Measurements from ENCODE around the gene NOVA1. TPM values are rescaled to one million over a fixed set of nuclear protein-coding genes. Genes with fewer than 3 reads are reported as not detected.

The NOVA1 gene
- total RNA-seq, 1 donor from 2014 or later: 1.7 TPM

DNA sequence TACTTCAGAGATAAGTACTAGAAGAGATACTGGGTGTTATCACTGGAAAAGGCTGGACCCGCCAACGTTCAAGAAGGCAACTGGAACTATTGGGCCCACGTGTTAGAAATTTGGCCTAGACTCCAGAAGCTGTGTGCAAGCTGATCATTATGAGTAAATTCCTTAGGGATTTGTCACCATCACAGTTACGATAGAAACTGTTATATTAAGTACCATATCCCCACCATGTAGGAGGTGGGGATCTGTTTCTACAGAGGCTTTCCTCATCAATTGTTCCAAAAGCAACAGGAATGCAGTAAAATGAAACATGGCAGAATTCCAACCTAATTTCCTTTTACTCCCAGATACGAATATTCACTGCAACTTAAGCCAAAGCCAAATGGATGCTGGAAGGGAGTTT lies 170.7 kb downstream of the NOVA1 start:
- Histone ChIP-seq H3K4me3 (ENCODE audit: low read depth, low read length) (no peak overlapping the region), H3K36me3 (ENCODE audit: control insufficient read depth, insufficient read depth, low read length) (no peaks in the 10 kb centered on the region), H3K27me3 (ENCODE audit: control insufficient read depth, insufficient read depth, low read length) (no peaks in the 10 kb centered on the region)
- TF ChIP-seq, protein P1, sequence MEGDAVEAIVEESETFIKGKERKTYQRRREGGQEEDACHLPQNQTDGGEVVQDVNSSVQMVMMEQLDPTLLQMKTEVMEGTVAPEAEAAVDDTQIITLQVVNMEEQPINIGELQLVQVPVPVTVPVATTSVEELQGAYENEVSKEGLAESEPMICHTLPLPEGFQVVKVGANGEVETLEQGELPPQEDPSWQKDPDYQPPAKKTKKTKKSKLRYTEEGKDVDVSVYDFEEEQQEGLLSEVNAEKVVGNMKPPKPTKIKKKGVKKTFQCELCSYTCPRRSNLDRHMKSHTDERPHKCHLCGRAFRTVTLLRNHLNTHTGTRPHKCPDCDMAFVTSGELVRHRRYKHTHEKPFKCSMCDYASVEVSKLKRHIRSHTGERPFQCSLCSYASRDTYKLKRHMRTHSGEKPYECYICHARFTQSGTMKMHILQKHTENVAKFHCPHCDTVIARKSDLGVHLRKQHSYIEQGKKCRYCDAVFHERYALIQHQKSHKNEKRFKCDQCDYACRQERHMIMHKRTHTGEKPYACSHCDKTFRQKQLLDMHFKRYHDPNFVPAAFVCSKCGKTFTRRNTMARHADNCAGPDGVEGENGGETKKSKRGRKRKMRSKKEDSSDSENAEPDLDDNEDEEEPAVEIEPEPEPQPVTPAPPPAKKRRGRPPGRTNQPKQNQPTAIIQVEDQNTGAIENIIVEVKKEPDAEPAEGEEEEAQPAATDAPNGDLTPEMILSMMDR (IDR thresholded peaks at IDR 0.05; ENCODE audit: insufficient read depth, low read length, poor library complexity, severe bottlenecking): no peak
- DNase-seq (ENCODE audit: low read depth): no peak

DNA sequence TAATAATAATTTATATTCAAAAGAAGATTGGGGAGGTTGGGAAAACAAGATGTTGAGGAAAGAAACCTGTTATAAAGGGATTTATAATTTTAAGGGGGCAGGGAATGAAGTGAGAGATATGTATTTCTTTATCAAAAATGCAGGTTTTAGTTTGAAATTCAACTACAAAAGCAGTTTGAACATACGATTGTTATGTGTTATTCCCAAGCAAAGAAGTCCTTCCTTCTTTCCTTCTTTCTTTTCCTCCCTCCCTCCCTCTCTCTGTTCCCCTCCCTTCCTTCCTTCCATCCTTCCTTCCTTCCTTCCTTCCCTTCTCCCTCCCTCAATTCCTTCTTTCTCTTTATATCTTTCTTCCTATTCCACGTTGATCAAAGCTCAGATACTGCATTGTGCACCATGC lies 173.3 kb downstream of the NOVA1 start:
- TF ChIP-seq, protein P1 (IDR thresholded peaks at IDR 0.05; ENCODE audit: insufficient read depth, low read length, poor library complexity, severe bottlenecking): no peak
- H3K36me3 ChIP-seq (ENCODE audit: control insufficient read depth, insufficient read depth, low read length): no peaks in the 10 kb centered on the region
- H3K27me3 ChIP-seq (ENCODE audit: control insufficient read depth, insufficient read depth, low read length): no peaks in the 10 kb centered on the region
- no peak for DNase-seq (ENCODE audit: low read depth)
- H3K4me3 ChIP-seq (ENCODE audit: low read depth, low read length): no peak overlapping the region

DNA sequence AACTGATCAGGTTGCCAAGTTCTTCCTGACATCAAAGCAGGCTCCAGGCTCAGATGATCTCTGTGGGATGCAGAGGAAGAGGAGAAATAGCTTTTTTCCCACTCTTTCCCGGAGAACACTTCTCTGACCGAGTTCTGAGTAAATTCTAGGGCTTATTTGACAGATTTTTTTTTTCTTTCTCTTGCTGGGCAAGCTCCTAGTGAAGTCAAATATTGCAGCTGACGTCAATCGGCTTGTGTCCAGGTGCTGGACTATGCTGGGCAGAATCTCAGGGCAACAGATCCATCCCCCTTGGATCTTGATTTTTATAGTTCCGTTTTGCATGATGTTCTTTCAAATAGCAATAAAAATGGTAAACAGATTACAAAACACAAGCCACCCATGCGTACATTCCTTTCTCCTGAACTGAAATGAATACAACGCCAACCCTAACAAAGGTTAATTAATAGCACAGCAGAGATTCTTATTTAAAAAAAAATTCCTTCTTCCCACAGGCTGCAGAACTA lies 182.2 kb downstream of the NOVA1 start:
- TF ChIP-seq, protein P1 (IDR thresholded peaks at IDR 0.05; ENCODE audit: insufficient read depth, low read length, poor library complexity, severe bottlenecking): no peak
- no peaks in the 10 kb centered on the region for H3K36me3 ChIP-seq (ENCODE audit: control insufficient read depth, insufficient read depth, low read length)
- no peak for DNase-seq (ENCODE audit: low read depth)
- H3K4me3 ChIP-seq (ENCODE audit: low read depth, low read length): no peak overlapping the region
- H3K27me3 ChIP-seq (ENCODE audit: control insufficient read depth, insufficient read depth, low read length): no peaks in the 10 kb centered on the region

DNA sequence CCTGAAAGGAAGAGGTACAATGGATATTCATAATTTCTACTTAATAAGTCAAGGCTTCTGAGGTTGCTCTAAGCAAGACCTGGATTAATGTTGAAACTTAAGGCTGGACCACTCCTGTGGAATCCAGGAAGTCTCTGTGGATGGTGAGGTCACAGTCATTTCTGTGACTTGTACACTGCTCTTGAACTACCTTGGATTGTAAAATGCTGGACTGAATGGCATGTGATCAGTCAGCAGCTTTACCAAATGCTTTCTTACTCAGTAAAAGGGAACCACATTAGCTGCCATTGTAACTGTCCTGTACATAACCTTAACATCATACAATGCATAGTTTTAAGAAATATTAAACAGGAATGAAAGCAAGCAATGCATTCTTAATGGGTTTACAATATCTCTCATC lies 182.9 kb downstream of the NOVA1 start:
- no peak overlapping the region for H3K4me3 ChIP-seq (ENCODE audit: low read depth, low read length)
- H3K27me3 ChIP-seq (ENCODE audit: control insufficient read depth, insufficient read depth, low read length): no peaks in the 10 kb centered on the region
- TF ChIP-seq, protein P1 (IDR thresholded peaks at IDR 0.05; ENCODE audit: insufficient read depth, low read length, poor library complexity, severe bottlenecking): no peak
- no peaks in the 10 kb centered on the region for H3K36me3 ChIP-seq (ENCODE audit: control insufficient read depth, insufficient read depth, low read length)
- no peak for DNase-seq (ENCODE audit: low read depth)

DNA sequence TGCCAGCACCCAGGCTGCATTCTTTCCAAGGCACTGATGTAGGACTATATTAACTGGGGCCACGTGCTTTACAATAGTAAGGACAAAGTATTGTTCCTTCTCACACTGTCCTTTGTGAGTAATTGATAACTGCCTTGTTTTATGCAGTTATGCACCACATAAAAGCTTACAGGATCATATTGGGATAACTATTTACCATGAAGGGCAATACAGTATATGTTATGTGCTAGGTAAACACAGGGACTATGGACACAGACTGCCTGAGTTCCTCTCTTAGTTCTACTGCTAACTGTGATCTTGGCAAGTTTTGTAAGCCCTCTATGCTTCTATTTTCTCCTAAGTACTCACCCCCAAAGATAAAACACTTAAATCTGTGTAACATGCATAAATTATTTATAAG lies 183.7 kb downstream of the NOVA1 start:
- no peaks in the 10 kb centered on the region for H3K36me3 ChIP-seq (ENCODE audit: control insufficient read depth, insufficient read depth, low read length)
- no peak for DNase-seq (ENCODE audit: low read depth)
- no peaks in the 10 kb centered on the region for H3K27me3 ChIP-seq (ENCODE audit: control insufficient read depth, insufficient read depth, low read length)
- no peak overlapping the region for H3K4me3 ChIP-seq (ENCODE audit: low read depth, low read length)
- TF ChIP-seq, protein P1 (IDR thresholded peaks at IDR 0.05; ENCODE audit: insufficient read depth, low read length, poor library complexity, severe bottlenecking): no peak

DNA sequence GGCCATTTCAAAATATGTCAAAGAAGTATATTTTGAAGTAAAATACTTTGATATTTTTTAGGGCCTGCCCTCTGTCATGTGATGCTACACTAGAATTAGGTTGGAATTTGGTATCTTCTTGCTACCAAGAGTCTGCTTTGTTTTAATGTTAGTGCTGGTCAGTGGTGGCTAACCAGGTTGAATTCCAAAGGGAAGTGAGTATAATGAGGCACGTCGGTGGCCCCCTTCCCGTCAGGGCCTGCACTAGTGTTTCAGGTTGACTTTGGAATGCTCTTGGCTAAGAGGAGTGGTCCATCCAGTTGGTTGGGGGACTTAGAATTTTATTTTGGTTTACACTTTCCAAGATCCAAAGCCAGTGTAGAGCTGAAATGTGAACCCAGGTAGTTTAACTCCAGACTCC lies 185.4 kb downstream of the NOVA1 start:
- Histone ChIP-seq H3K36me3 (ENCODE audit: control insufficient read depth, insufficient read depth, low read length) (no peaks in the 10 kb centered on the region), H3K4me3 (ENCODE audit: low read depth, low read length) (no peak overlapping the region), H3K27me3 (ENCODE audit: control insufficient read depth, insufficient read depth, low read length) (no peaks in the 10 kb centered on the region)
- TF ChIP-seq, protein P1 (IDR thresholded peaks at IDR 0.05; ENCODE audit: insufficient read depth, low read length, poor library complexity, severe bottlenecking): no peak
- no peak for DNase-seq (ENCODE audit: low read depth)
